Left lung (tissue), 10 donors: Measurements from ENCODE around the gene PCNX3. TPM values are rescaled to one million over a fixed set of nuclear protein-coding genes. Genes with fewer than 3 reads are reported as not detected.
"Not testable (repeated sequence)": the region's sequence is repeated elsewhere in the genome, so short reads cannot be mapped to it uniquely, and the experiment has no call there.

ENCODE experiments used
- ATAC-seq: fragments of 200-7000 bp; cut with Tn5 transposase; one replicate; pipeline ENCODE4 v1.9.1; 2020; ENCODE audit warnings: moderate library complexity
- DNase-seq, 4 donors: peaks; one replicate each; pipeline ENCODE4 v3.0.0-alpha.2; 2013 to 2020
- H3K27ac ChIP-seq, 2 donors: fragments of 200-600 bp; sonication (generic) in 1 of 2; one replicate each; pipeline versions ENCODE4 v1.5.0 to v1.8.0; 2020 to 2021
- H3K27me3 ChIP-seq, 2 donors: fragments of 200-600 bp; sonication (generic) in 1 of 2; one replicate each; pipeline versions ENCODE4 v1.5.0 to v1.8.0; 2020 to 2021
- H3K36me3 ChIP-seq, 2 donors: fragments of 200-600 bp; sonication (generic) in 1 of 2; one replicate each; pipeline versions ENCODE4 v1.5.0 to v1.8.0; 2020 to 2021
- H3K4me1 ChIP-seq, 2 donors: fragments of 200-600 bp; one replicate each; pipeline ENCODE4 v1.8.0; 2021
- H3K4me3 ChIP-seq, 2 donors: fragments of 200-600 bp; sonication (generic) in 1 of 2; one replicate each; pipeline versions ENCODE4 v1.5.0 to v1.8.0; 2020 to 2021; ENCODE audit warnings: mild to moderate bottlenecking in 1 of 2
- H3K9me3 ChIP-seq, 2 donors: fragments of 200-600 bp; sonication (generic) in 1 of 2; one replicate each; pipeline versions ENCODE4 v1.5.0 to v1.8.0; 2020 to 2021
- intact Hi-C, 2 donors: fragments of 100-400 bp; cut with DNase I; formaldehyde crosslinking; loops; one replicate each; pipeline versions ENCODE4 v1.11.2 to v1.14.2; 2022
- polyA plus RNA-seq, 6 donors: library from polyadenylated mRNA; unstranded; fragments of 120-200 nt; gene quantifications; one replicate each; pipeline ENCODE4 v1.2.1, GENCODE V29; 2013; ENCODE audit not compliant: insufficient read length in 6 of 6
- total RNA-seq, 2 donors: library from RNA; stranded (reverse); fragmentation: NEBNext Ultra II Directional; extraction: Animal tissue kit (Norgen Biotek cat#: 25700); gene quantifications; one replicate each; pipeline ENCODE4 v1.2.1, GENCODE V29; 2021
- TF ChIP-seq, protein P1 (sequence below), 2 donors: fragments of 200-600 bp; sonication (generic) in 1 of 2; IDR thresholded peaks; one replicate each; pipeline versions ENCODE4 v1.5.0 to v1.8.0; 2021; ENCODE audit warnings: antibody characterized with exemption in 2 of 2
- donor health status: DM: no; HTN: yes; CAD: no.
- donor health status: DM: no; HTN: no; CAD: no.

PCNX3 gene
- total and polyA plus RNA-seq, 8 donors, result 19.9 to 44.5 (median 26.2) TPM

DNA sequence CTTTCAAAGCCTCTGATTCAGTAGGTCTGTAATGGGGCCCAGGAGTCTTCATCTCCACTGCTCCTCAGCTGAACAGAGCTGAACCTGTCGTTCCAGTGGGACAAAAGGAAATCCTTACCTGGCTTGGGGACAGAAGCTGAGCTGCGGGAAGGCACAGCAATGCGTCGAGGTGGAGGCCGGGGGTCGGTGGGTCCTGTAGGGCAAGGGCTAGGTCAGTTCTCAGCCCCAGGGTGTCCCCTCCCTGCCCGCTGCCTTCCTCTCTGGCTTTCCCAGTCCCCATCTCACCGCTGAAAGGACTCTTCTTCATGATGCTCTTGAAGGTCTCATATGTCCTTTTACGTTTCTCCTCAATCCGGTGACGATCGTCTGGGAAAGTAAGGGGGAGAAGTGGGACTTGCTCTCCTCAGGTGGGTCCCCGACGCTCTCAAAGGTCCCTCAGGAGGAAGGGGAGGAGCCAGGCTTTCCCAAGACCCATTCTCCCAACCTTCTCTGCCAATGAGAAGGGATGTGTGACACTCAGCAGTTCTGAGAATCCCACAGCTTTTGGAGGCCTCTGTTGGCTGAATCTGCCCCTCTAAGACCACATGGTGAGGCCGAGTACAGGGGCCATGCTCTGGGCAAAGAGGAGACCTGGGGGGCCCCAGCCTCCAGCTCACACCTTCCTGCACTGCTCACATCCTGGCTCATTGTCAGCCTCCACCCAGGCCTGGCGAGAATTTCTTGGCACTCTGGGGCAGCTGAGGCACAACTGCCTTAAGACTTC lies 40.2 kb downstream of the PCNX3 start:
- H3K4me1 ChIP-seq, result peaks cover 32 to 69% of the 10 kb centered on the region in 2 donors
- intact Hi-C loops, result no loop called here
- no peaks in the 10 kb centered on the region for H3K9me3 ChIP-seq
- peaks cover 0 to 80% of the 10 kb centered on the region in 2 donors for H3K36me3 ChIP-seq
- TF ChIP-seq, protein P1, sequence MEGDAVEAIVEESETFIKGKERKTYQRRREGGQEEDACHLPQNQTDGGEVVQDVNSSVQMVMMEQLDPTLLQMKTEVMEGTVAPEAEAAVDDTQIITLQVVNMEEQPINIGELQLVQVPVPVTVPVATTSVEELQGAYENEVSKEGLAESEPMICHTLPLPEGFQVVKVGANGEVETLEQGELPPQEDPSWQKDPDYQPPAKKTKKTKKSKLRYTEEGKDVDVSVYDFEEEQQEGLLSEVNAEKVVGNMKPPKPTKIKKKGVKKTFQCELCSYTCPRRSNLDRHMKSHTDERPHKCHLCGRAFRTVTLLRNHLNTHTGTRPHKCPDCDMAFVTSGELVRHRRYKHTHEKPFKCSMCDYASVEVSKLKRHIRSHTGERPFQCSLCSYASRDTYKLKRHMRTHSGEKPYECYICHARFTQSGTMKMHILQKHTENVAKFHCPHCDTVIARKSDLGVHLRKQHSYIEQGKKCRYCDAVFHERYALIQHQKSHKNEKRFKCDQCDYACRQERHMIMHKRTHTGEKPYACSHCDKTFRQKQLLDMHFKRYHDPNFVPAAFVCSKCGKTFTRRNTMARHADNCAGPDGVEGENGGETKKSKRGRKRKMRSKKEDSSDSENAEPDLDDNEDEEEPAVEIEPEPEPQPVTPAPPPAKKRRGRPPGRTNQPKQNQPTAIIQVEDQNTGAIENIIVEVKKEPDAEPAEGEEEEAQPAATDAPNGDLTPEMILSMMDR (IDR thresholded peaks at IDR 0.05), result no peak
- H3K4me3 ChIP-seq, result no peak overlapping the region
- no peak for ATAC-seq
- no peak overlapping the region for H3K27ac ChIP-seq
- no peak for DNase-seq
- no peaks in the 10 kb centered on the region for H3K27me3 ChIP-seq

DNA sequence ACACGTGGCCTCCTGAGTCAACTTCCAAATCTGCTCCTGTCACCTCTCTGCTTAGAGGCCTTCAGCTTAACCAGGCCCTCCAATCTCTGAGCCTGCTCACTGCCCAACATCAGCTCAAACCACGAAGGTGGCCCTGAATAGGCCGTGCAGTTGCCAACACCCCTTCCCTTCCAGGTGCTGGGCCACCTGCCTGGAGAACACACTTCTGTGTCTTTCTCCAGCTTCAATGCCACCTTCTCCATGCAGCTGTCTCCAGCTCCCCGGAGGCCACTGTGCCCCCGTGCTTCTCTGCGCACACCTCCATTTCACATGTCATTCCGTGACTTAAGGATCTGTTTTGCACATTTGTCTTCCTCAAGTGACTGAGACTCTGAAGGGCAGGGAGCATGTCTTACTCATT lies 41.9 kb downstream of the PCNX3 start:
- TF ChIP-seq, protein P1 (IDR thresholded peaks at IDR 0.05), result no peak
- H3K27ac ChIP-seq, result no peak overlapping the region
- H3K36me3 ChIP-seq, result peaks cover 0 to 82% of the 10 kb centered on the region in 2 donors
- H3K9me3 ChIP-seq, result no peaks in the 10 kb centered on the region
- DNase-seq (no peak), ATAC-seq (no peak)
- H3K4me3 ChIP-seq, result no peak overlapping the region
- H3K27me3 ChIP-seq, result no peaks in the 10 kb centered on the region
- intact Hi-C loops, result no loop called here
- peaks cover 27 to 68% of the 10 kb centered on the region in 2 donors for H3K4me1 ChIP-seq

DNA sequence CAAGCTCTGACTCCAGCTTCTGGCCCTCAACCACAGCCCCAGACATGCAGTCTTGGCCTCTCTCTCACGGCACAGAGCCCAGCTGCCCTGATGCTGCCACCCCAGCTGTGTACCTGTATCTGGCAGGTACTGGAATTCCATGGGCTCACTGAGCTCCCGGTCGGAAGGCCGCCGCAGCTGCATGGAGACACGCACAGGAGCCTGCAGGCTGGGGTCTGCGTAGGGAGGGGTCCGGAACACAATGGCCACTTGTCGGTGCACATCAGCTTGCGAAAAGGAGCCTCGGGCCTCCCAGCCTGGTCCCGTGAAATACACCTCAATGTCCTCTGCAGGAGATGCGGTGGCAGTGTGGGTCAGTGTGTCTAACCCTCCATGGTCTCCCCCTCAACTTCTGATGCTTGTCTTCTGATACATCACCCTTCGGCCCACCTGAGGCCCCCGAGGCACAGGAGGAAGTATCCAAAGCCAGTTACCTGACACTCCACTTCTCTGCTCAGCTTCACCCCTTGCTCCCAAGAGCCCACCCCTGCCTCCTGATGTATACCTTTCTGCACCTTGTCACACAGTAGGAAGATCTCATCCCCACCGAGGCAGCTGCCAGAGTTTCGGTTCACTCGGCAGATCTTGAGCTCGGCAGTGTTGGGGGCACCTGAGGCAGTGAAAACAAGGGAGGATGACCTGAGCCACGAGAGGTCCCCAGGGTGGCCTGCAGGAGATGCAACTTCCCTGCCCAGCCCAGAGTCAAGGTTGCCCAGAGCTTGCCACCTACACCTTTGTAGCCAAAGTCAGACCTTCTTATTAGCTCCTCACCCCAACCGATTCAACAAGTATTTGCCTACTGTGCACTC lies 42.8 kb downstream of the PCNX3 start:
- H3K27ac ChIP-seq, result no peak overlapping the region
- no peaks in the 10 kb centered on the region for H3K27me3 ChIP-seq
- peaks cover 22 to 62% of the 10 kb centered on the region in 2 donors for H3K4me1 ChIP-seq
- ATAC-seq, result no peak
- H3K36me3 ChIP-seq, result peaks cover 0 to 82% of the 10 kb centered on the region in 2 donors
- H3K9me3 ChIP-seq, result no peaks in the 10 kb centered on the region
- no peak for DNase-seq
- TF ChIP-seq, protein P1 (IDR thresholded peaks at IDR 0.05), result no peak
- no peak overlapping the region for H3K4me3 ChIP-seq
- intact Hi-C loops, result no loop called here

DNA sequence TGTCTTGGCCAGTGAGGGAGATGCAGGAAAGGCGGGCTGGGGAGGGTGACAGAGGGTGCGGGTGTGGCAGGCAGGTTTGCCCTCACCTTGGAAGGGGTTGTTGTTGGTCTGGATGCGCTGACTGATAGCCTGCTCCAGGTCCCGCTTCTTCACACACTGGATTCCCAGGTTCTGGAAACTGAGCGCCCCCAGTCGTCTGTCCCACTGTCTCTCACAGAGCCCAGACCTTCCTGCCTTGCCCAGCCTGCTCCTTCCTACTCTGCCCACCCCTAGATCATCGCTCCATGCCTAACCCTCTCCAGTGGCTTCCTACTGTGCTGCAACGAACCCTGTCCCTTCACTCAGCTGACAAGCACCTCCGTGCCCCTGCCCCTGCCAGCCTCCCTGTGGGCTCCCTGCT lies 44.5 kb downstream of the PCNX3 start:
- intact Hi-C loops, result no loop called here
- Histone ChIP-seq H3K9me3 (no peaks in the 10 kb centered on the region), H3K27me3 (no peaks in the 10 kb centered on the region), H3K27ac (no peak overlapping the region), H3K36me3 (peaks cover 0 to 66% of the 10 kb centered on the region in 2 donors), H3K4me3 (no peak overlapping the region), H3K4me1 (peaks cover 11 to 61% of the 10 kb centered on the region in 2 donors)
- DNase-seq, result no peak
- ATAC-seq, result no peak
- TF ChIP-seq, protein P1 (IDR thresholded peaks at IDR 0.05), result no peak

DNA sequence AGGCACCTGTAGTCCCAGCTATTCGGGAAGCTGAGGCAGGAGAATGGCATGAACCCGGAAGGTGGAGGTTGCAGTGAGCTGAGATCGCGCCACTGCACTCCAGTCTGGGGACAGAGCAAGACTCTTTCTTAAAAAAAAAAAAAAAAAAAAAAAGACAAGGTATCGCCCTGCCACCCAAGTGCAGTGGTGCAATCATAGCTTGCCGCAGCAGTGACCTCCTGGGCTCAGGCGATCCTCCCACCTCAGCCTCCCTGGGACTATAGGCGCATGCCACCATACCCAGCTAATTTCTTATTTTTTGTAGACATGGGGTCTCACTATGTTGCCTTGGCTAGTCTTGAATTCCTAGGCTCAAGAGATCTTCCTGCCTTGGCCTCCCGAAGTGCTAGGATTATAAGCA lies 45.3 kb downstream of the PCNX3 start:
- Histone ChIP-seq H3K4me1 (peaks cover 11 to 57% of the 10 kb centered on the region in 2 donors), H3K4me3 (peak overlapping the region in 1 of 2 donors; percentile 81), H3K36me3 (peaks cover 0 to 58% of the 10 kb centered on the region in 2 donors)
- H3K27ac ChIP-seq, intact Hi-C loops, ATAC-seq, DNase-seq, H3K9me3 ChIP-seq, H3K27me3 ChIP-seq: not testable (repeated sequence)
